HFFc6 (cell line): ENCODE data around the gene ASB2. TPM values are rescaled to one million over a fixed set of nuclear protein-coding genes. Genes with fewer than 3 reads are reported as not detected.

Experiments used
- DNase-seq: peaks from one replicate; pipeline ENCODE4 v3.0.0-alpha.2; 2018
- H3K27ac Mint-ChIP-seq: 2 replicates; pipeline ENCODE4 v1.8.0; 2020; ENCODE audit warnings: mild to moderate bottlenecking, mixed read lengths
- H3K27me3 Mint-ChIP-seq: 2 replicates; pipeline ENCODE4 v1.8.0; 2021; ENCODE audit warnings: mild to moderate bottlenecking, moderate library complexity, mixed read lengths; ENCODE audit not compliant: insufficient read depth
- H3K36me3 Mint-ChIP-seq: 2 replicates; pipeline ENCODE4 v1.8.0; 2021; ENCODE audit warnings: low read depth, mixed read lengths
- H3K4me1 Mint-ChIP-seq: 2 replicates; pipeline ENCODE4 v1.8.0; 2020; ENCODE audit warnings: low read depth, mixed read lengths
- H3K4me3 Mint-ChIP-seq: 2 replicates; pipeline ENCODE4 v1.8.0; 2020; ENCODE audit warnings: mild to moderate bottlenecking, moderate library complexity, mixed read lengths
- H3K9me3 Mint-ChIP-seq: 2 replicates; pipeline ENCODE4 v1.8.0; 2020; ENCODE audit warnings: mild to moderate bottlenecking, mixed read lengths
- CTCF ChIP-seq: fragments of 200-600 bp; sonication (generic); IDR thresholded peaks from 2 replicates; pipeline ENCODE4 v1.5.0; 2021; ENCODE audit warnings: antibody characterized with exemption, mild to moderate bottlenecking
- total RNA-seq, 6 experiments: library from RNA; stranded (reverse); fragmentation: NEBNext Ultra II Directional; extraction: Animal tissue kit (Norgen Biotek cat#: 25700); gene quantifications; 2 replicates in 1 of 6; 3 replicates in 5 of 6; pipeline ENCODE4 v1.2.3, GENCODE V29; 2021

The ASB2 gene
- total RNA-seq, 6 experiments from 2014 or later = not detected

GRCh38 chr14:93974299-93974698 lies 2.1 kb downstream of the ASB2 start:
- DNase-seq = no peak
- H3K27ac Mint-ChIP-seq = no peak overlapping the region
- H3K4me3 Mint-ChIP-seq = no peak overlapping the region
- H3K27me3 Mint-ChIP-seq = peaks cover 12% of the 10 kb centered on the region
- H3K4me1 Mint-ChIP-seq = peaks cover 7% of the 10 kb centered on the region; the same call in 1 of the 2 replicates
- no peaks in the 10 kb centered on the region for H3K9me3 Mint-ChIP-seq
- no peaks in the 10 kb centered on the region for H3K36me3 Mint-ChIP-seq
- no peak for TF ChIP-seq CTCF

GRCh38 chr14:93973607-93974006 lies 2.8 kb downstream of the ASB2 start:
- TF ChIP-seq CTCF = no peak
- DNase-seq = no peak
- Mint-ChIP-seq H3K27me3 (peaks cover 12% of the 10 kb centered on the region), H3K27ac (no peak overlapping the region), H3K4me1 (peaks cover 7% of the 10 kb centered on the region; the same call in 1 of the 2 replicates), H3K36me3 (no peaks in the 10 kb centered on the region), H3K9me3 (no peaks in the 10 kb centered on the region), H3K4me3 (no peak overlapping the region)

GRCh38 chr14:93972618-93973205 lies 3.7 kb downstream of the ASB2 start:
- no peak overlapping the region for H3K27ac Mint-ChIP-seq
- H3K4me3 Mint-ChIP-seq = no peak overlapping the region
- H3K27me3 Mint-ChIP-seq = peaks cover 9% of the 10 kb centered on the region
- no peak for TF ChIP-seq CTCF
- H3K9me3 Mint-ChIP-seq = no peaks in the 10 kb centered on the region
- H3K4me1 Mint-ChIP-seq = peaks cover 7% of the 10 kb centered on the region; the same call in 1 of the 2 replicates
- no peaks in the 10 kb centered on the region for H3K36me3 Mint-ChIP-seq
- no peak for DNase-seq

- no peak overlapping the region for H3K27ac Mint-ChIP-seq
- no peak for DNase-seq
Measured at GRCh38 chr14:93971635-93972027, 4.7 kb downstream of the ASB2 start.

GRCh38 chr14:93970965-93971634 lies 5.3 kb downstream of the ASB2 start:
- no peaks in the 10 kb centered on the region for H3K9me3 Mint-ChIP-seq
- no peak for DNase-seq
- peak overlapping the region; percentile 38 for H3K4me3 Mint-ChIP-seq
- H3K27me3 Mint-ChIP-seq = peaks cover 4% of the 10 kb centered on the region
- H3K36me3 Mint-ChIP-seq = no peaks in the 10 kb centered on the region
- TF ChIP-seq CTCF = no peak
- H3K4me1 Mint-ChIP-seq = peaks cover 13% of the 10 kb centered on the region
- H3K27ac Mint-ChIP-seq = no peak overlapping the region

More at GRCh38 chr14:93971635-93972027, 4.7 kb downstream of the ASB2 start:
- peaks cover 4% of the 10 kb centered on the region for H3K27me3 Mint-ChIP-seq
- H3K4me1 Mint-ChIP-seq = peaks cover 8% of the 10 kb centered on the region
- no peak for TF ChIP-seq CTCF
- H3K36me3 Mint-ChIP-seq = no peaks in the 10 kb centered on the region
- H3K9me3 Mint-ChIP-seq = no peaks in the 10 kb centered on the region
- no peak overlapping the region for H3K4me3 Mint-ChIP-seq
